ENCODE measurements around the gene CROCC.
"Not testable (repeated sequence)": the region's sequence is repeated elsewhere in the genome, so short reads cannot be mapped to it uniquely, and the experiment has no call there.

CROCC gene

DNA sequence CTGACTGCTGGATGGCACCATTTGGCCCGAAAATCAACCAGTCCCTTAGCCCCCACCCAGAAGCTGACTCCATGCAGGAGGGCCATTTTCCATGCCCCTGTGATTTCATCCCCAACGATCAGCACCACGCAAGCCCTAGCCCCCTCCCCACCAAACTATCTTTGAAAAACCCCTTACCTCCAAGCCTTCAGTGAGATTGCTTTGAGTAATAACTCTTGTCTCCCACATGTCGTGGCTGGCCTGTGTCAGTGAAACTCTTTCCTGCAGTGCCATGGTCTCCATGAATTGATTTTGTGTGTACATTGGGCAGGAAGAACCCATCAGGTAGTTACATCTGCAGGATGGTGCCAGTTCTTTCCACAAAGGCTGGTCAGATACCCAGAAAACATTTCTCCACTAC lies 27.9 kb upstream of the CROCC start:
- not testable (repeated sequence) for H3K9me3 Mint-ChIP-seq; DNase-seq; H3K4me3 Mint-ChIP-seq; H3K36me3 Mint-ChIP-seq (ENCODE audit: low read depth); H3K27me3 Mint-ChIP-seq; H3K27ac Mint-ChIP-seq
- H3K4me1 Mint-ChIP-seq (ENCODE audit: low read depth), result peaks cover 51% of the 10 kb centered on the region

DNA sequence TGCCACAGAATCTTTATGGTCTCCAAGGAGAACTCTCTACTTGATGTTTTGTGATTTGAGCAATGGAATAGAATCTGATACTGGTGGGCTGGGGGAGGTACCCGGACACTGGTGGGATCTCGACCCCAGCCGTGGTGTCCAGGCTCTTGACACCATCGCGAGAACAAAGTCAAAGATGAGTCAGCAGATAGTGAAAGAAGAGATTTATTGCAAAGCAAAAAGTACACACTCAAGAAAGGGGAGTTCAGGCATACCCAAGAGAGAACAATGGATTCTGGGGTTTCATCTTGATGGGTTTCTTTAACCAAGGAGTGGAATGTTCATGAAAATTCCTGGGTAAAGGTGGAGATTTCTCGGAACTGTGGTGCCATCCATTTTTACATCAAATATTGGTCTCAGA lies 27.4 kb upstream of the CROCC start:
- DNase-seq; H3K27me3 Mint-ChIP-seq; H3K9me3 Mint-ChIP-seq; H3K27ac Mint-ChIP-seq; H3K36me3 Mint-ChIP-seq (ENCODE audit: low read depth): not testable (repeated sequence)
- Mint-ChIP-seq H3K4me3 (peak overlapping the region; percentile 35), H3K4me1 (ENCODE audit: low read depth) (peaks cover 46% of the 10 kb centered on the region)

DNA sequence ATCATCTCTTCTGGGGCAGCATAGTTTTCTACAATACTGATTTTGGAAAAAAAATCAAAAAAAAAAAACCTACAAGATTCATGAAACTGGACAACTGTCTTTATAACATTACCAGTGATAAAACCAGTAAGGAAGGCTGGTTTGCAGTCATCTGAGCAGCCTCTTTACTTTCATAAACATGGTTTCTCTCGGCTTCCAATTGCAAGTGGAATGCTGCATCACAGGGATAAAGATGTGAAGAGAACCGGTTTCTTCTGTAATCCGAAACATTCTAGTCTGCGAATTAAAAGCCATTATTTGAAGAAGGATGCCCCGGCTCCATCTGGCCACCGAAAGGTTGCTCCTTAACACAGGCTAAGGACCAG lies 26.5 kb upstream of the CROCC start:
- H3K9me3 Mint-ChIP-seq; H3K27me3 Mint-ChIP-seq; DNase-seq; H3K36me3 Mint-ChIP-seq (ENCODE audit: low read depth): not testable (repeated sequence)
- peak overlapping the region; percentile 100 for H3K27ac Mint-ChIP-seq
- peaks cover 37% of the 10 kb centered on the region for H3K4me1 Mint-ChIP-seq (ENCODE audit: low read depth)
- H3K4me3 Mint-ChIP-seq, result peak overlapping the region; percentile 78

DNA sequence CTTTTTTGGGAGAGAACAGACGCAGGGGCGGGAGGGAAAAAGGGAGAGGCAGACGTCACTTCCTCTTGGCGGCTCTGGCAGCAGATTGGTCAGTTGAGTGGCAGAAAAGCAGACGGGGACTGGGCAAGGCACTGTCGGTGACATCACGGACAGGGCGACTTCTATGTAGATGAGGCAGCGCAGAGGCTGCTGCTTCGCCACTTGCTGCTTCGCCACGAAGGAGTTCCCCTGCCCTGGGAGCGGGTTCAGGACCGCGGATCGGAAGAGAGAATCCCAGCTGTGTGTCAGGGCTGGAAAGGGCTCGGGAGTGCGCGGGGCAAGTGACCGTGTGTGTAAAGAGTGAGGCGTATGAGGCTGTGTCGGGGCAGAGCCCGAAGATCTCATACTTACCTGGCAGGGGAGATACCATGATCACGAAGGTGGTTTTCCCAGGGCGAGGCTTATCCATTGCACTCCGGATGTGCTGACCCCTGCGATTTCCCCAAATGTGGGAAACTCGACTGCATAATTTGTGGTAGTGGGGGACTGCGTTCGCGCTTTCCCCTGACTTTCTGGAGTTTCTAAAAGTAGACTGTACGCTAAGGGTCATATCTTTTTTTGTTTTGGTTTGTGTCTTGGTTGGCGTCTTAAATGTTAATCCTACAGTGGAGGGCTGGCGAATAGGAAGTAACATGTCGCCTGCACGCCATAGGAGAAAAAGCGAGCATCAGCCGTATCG lies 26.0 kb upstream of the CROCC start, which contains the start of gene RNU1-2:
TSS of gene RNU1-2 (plus strand) at position 383 of the 718 bp plus-strand sequence.
- H3K9me3 Mint-ChIP-seq; H3K36me3 Mint-ChIP-seq (ENCODE audit: low read depth): not testable (repeated sequence)
- peak; percentile 92 for DNase-seq

DNA sequence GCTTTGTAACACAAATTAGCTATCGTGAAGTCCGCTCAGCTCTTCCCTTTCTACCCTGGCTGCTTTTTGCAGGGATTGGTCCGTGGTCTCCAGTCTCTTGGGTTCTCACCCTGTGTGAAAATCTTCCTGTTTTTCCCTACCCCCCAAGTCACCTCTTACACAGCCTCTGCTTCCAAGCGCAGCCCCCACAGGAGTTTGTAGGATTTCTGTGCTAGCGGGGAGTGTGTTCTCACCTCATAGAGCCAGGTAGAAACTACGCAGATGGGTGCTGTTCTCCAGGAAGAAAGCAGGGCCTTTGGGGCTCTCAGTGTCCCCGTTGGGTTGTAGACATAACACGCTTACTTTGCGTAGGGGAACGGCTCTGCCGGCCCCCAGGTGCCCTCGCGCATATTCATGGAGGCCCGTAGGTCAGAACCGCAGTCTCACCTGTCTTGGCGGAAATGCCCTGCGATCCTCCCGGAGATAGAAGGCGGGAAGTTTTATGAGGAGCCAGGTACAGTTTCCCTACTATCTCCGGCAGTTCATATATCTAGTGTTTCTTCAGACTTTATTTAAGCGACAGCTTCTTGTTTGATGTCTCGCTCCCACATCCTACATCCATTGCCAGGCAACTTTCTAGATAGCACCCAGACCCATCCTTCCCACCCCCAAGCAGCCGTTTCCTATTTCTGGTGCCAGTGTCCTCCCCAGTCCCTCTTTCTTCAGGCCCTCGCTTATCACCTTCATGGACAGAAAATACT lies 25.2 kb upstream of the CROCC start:
- peak; percentile 88 for DNase-seq
- H3K27ac Mint-ChIP-seq, result peak overlapping the region; percentile 100
- peak overlapping the region; percentile 78 for H3K4me3 Mint-ChIP-seq
- H3K4me1 Mint-ChIP-seq (ENCODE audit: low read depth), result peaks cover 44% of the 10 kb centered on the region
- not testable (repeated sequence) for H3K36me3 Mint-ChIP-seq (ENCODE audit: low read depth); H3K9me3 Mint-ChIP-seq; H3K27me3 Mint-ChIP-seq

More for the DNA sequence above, 26.0 kb upstream of the CROCC start, which contains the start of gene RNU1-2:
- not testable (repeated sequence) for H3K27me3 Mint-ChIP-seq
- Mint-ChIP-seq H3K4me1 (ENCODE audit: low read depth) (peaks cover 38% of the 10 kb centered on the region), H3K4me3 (peak within 1 kb of the TSS; percentile 78), H3K27ac (peak within 1 kb of the TSS; percentile 100)

DNA sequence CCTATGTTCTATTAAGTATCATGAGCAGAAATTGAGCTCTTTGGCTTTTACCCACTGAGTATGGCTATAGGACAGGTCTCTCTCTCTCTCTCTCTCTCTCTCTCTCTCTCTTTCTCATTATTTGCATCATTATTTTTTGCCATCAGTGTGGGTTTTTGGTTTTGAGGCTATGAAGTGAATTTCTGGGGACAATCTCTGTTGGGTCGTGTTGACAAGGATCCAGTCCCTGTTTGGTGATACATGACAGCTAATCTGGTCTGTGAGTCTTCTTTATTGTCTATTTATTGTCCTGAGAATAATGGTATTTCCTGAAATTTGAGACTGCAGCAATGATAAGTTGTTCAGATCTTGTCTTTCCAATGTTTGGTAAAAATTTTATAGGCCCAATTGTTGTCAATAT lies 24.1 kb upstream of the CROCC start:
- not testable (repeated sequence) for H3K36me3 Mint-ChIP-seq (ENCODE audit: low read depth); H3K27me3 Mint-ChIP-seq; H3K4me3 Mint-ChIP-seq; DNase-seq; H3K9me3 Mint-ChIP-seq
- Mint-ChIP-seq H3K27ac (peak overlapping the region; percentile 42), H3K4me1 (ENCODE audit: low read depth) (peaks cover 52% of the 10 kb centered on the region)

DNA sequence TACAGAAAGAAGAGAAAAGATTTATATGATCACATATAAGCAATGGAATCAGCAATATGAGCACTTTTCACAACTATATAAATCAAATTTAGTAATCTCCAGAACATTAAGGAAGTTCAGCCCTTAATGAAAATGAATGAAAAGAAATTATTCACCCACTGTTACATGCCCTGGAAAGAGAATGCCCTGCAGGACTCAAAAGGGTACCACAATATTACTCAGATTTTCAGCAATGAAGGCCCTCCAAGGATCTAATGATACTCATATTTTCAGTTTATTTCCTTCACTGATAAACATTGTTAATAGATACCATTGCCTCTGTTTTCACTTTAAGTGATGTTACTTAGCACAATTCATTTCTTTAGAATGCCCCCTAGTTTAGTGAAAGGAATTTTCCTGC lies 23.4 kb upstream of the CROCC start:
- H3K27me3 Mint-ChIP-seq; DNase-seq; H3K36me3 Mint-ChIP-seq (ENCODE audit: low read depth); H3K4me3 Mint-ChIP-seq; H3K9me3 Mint-ChIP-seq: not testable (repeated sequence)
- Mint-ChIP-seq H3K4me1 (ENCODE audit: low read depth) (peaks cover 58% of the 10 kb centered on the region), H3K27ac (peak overlapping the region; percentile 22)

DNA sequence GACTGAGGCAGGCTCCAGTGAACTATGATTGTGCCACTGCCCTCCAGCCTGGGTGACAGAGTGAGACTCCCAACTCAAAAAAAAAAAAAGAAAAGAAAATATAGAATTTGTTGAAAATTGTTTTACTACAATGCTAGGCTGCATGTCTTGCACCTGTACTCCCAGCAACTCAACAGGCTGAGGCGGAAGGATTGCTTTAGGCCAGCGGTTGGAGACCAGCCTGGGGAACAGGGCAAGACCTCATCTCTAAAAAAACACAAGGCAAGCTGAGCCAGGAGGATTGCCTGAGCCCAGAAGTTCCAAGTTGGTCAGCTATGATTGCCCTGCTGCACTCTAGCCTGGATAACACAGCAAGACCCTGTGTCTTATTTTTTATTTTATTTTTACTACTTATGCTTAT lies 22.7 kb upstream of the CROCC start:
- peaks cover 65% of the 10 kb centered on the region for H3K4me1 Mint-ChIP-seq (ENCODE audit: low read depth)
- H3K9me3 Mint-ChIP-seq; H3K36me3 Mint-ChIP-seq (ENCODE audit: low read depth); H3K4me3 Mint-ChIP-seq; H3K27me3 Mint-ChIP-seq; H3K27ac Mint-ChIP-seq; DNase-seq: not testable (repeated sequence)

DNA sequence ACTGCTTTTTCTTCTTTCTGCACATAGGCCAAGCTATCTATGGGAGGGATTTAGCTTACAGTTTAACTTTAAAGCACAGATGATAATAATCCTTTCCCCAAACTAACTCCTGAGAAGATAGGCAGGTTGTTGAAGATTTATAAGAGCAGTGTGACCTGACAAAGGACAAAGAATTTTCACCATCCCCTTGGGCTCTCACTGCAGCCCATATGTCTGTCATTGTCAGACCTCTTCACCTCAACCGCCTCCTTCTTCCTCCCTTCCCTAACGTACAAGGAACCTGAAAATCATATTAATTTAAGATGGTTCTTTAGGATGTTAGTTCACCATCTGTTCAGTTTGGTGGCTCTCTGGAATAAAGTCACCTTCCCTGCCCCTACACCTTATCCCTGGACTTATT lies 21.0 kb upstream of the CROCC start:
- DNase-seq, result no peak
- H3K9me3 Mint-ChIP-seq, result no peaks in the 10 kb centered on the region
- H3K4me1 Mint-ChIP-seq (ENCODE audit: low read depth), result peaks cover 49% of the 10 kb centered on the region
- H3K36me3 Mint-ChIP-seq (ENCODE audit: low read depth), result no peaks in the 10 kb centered on the region
- H3K27ac Mint-ChIP-seq, result no peak overlapping the region
- no peaks in the 10 kb centered on the region for H3K27me3 Mint-ChIP-seq
- no peak overlapping the region for H3K4me3 Mint-ChIP-seq

DNA sequence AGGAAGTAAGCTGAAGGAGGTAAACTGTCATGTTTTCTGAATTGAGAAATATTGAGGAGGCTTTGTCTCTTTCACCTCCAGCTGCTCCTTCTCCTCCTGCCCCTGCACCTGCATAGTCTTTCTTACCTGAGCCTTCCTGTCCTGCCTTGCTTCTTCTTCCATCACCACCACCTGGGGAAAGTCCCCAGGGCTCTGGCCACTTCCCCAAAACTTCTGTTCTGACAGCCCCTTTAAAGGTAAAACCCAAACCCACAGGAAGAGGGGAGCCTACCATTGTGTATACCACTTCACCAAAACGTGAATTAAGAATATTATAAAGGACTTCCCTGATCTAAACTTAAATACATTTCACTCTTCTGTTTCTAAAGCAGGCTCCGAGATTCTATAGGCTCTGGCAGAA lies 20.4 kb upstream of the CROCC start:
- peaks cover 48% of the 10 kb centered on the region for H3K4me1 Mint-ChIP-seq (ENCODE audit: low read depth)
- H3K27me3 Mint-ChIP-seq; H3K36me3 Mint-ChIP-seq (ENCODE audit: low read depth); DNase-seq; H3K4me3 Mint-ChIP-seq; H3K9me3 Mint-ChIP-seq; H3K27ac Mint-ChIP-seq: not testable (repeated sequence)

DNA sequence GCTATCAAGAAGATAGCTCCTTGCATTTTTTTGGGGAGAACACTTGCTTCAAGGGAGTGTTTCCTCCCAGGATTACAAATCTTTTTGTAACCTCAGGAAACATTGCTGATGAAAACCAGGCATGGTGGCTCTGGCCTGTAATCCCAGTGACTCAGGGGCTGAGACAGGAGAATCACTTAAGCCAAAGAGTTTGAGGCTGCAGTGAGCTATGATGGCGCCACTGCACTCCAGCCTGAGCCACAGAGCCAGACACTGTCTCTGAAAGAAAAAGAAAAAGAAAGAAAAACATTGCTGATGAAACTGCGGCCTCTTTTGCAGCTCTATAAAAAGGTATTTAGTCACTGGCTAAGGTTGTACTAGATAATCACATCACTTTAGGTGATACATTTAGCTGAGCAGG lies 18.7 kb upstream of the CROCC start:
- H3K27ac Mint-ChIP-seq, result no peak overlapping the region
- H3K4me3 Mint-ChIP-seq, result peak overlapping the region; percentile 28
- no peaks in the 10 kb centered on the region for H3K36me3 Mint-ChIP-seq (ENCODE audit: low read depth)
- H3K27me3 Mint-ChIP-seq, result no peaks in the 10 kb centered on the region
- no peaks in the 10 kb centered on the region for H3K9me3 Mint-ChIP-seq
- no peak for DNase-seq
- H3K4me1 Mint-ChIP-seq (ENCODE audit: low read depth), result peaks cover 41% of the 10 kb centered on the region

DNA sequence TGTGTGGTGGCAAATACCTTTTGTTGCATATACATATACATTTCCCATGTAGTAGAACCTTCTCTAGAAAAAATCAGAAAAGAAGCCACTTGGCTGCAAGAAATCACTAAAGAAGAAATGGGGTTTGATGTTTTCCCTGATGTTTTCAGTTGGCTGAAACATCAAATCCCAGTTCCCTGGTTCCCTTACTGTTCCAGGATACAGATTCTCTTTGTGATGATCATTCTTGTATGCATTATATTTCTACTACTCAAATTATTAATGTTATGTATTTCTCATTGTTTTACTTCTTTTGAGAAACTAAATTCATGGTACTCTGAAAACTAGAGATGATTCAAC lies 18.3 kb upstream of the CROCC start:
- Mint-ChIP-seq H3K27ac (no peak overlapping the region), H3K36me3 (ENCODE audit: low read depth) (no peaks in the 10 kb centered on the region), H3K4me1 (ENCODE audit: low read depth) (peaks cover 37% of the 10 kb centered on the region), H3K9me3 (no peaks in the 10 kb centered on the region), H3K4me3 (no peak overlapping the region), H3K27me3 (no peaks in the 10 kb centered on the region)
- DNase-seq, result no peak

DNA sequence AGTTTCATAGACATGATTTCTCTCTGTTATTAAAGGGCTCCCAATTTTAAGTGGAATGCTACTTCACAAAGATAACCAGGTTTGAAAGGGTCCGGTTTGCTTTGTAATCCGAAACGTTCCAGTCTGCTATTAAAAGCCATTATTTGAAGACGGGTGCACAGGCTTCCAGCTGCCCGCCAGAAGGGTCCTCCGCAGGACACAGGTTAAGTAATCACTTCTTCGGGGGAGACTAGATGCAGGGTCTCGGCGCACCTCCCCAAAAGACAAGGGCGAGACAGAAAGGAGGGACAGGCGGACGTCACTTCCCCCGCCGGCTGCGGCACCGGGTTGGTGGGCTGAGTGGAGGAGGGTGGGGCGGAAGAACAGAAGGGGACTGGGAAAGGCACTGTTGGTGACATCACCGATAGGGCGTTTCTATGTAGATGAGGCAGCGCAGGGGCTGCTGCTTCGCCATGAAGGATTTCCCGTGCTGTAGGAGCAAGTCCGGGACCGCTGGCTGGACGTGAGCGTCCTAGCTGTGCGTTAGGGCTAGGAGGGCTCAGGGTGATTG lies 17.1 kb upstream of the CROCC start:
- H3K4me3 Mint-ChIP-seq, result no peak overlapping the region
- no peaks in the 10 kb centered on the region for H3K36me3 Mint-ChIP-seq (ENCODE audit: low read depth)
- no peaks in the 10 kb centered on the region for H3K9me3 Mint-ChIP-seq
- no peaks in the 10 kb centered on the region for H3K27me3 Mint-ChIP-seq
- DNase-seq, result peak; percentile 99
- H3K27ac Mint-ChIP-seq, result no peak overlapping the region
- H3K4me1 Mint-ChIP-seq (ENCODE audit: low read depth), result peaks cover 38% of the 10 kb centered on the region

DNA sequence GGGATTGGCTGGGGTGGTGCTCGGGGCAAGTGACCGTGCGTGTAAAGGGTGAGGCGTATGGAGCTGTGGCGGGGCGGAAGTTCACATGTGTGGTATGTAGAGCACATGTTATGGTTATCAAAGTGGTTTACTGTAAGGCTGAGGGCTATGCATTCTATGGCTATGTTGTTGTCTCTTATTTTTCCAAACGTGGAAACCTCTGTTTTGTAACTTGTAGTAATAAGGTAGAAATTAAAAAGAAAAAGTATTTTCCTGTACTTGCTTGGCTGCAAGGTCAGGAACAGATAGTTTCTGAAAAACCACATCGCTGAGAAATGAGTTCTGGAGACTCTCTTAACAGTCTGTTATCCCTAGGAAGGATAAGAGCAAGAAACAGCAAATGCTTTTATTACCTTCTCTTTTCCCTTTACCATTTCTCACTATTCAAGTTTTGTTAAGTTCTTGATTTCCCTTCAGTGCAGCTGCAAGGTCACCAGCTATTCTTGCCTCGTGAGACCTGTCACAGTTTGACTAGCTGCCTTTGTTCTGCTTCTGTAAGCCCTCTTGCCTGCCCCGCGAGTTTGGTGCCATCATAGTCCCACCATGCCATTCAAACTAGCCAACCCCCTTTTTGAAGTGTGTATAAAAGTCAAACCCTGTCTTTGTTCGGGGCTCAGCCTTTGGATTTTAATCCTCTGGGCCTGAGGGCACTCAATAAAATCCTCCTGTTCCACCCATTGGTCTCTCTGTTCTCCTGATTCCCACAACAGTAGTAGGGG lies 16.4 kb upstream of the CROCC start:
- Mint-ChIP-seq H3K9me3 (no peaks in the 10 kb centered on the region), H3K36me3 (ENCODE audit: low read depth) (no peaks in the 10 kb centered on the region), H3K4me1 (ENCODE audit: low read depth) (peaks cover 40% of the 10 kb centered on the region), H3K27ac (no peak overlapping the region), H3K27me3 (no peaks in the 10 kb centered on the region), H3K4me3 (no peak overlapping the region)
- peak; percentile 68 for DNase-seq
